ENCODE results near the gene VSIG2.

Gene VSIG2

DNA sequence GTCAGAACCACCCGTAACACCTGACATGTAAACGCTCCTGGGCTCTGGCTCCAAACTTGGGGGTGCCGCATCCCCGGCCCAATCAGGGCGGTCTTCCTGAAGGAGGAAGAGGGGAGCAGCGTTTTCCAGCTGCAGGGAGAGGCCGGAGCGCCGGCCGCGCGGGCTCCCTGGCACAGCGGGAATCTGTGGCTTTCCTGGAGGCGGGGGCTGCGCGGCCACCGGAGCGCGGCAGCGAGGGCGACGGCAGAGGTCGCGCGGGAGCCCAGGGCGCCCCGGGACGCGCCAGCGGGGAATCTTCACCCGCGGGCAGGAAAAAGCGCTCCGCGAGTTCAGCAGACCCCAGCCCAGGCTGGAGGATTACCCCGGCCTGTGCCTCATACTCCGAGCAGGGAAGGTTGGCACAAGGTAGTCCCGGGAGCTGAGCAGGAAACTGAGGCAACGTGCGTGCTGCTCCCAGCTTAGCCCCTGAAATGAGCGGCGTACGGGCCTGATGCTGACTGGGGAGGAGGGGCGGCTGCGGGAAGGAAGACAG lies 10.6 kb upstream of the VSIG2 start:
- DNase-seq: peak; percentile 14

DNA sequence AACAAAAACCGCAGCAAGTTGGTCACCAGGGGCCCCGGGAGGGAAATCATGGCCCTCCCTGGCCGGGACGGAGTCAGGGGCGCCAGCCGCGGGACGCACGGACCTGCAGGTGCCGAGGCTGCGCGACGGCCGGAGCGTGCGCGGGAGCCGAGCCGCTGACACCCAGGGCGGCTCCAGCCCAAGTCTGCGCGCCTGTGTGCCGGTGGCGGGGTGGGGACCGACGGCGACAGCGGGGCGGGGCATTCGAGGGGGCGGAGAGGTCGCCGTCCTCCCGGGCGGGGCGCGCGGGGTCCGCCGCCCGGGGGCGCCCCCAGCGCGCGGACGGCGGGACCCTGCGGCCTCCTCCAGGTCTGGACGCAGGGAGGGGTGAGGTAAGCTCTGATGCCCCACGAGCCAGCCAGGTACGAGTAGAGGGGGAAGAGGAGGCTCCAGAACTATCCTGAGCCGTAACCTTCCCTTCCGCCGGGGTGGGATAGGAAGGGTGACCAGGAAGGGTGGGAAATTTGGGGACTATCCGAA lies 10.1 kb upstream of the VSIG2 start, which contains the start of gene ESAM:
TSS of gene ESAM (minus strand) at position 186 of the 519 bp plus-strand sequence. CDS start at position 50, 136 bp downstream.
- DNase-seq: peak; percentile 72

DNA sequence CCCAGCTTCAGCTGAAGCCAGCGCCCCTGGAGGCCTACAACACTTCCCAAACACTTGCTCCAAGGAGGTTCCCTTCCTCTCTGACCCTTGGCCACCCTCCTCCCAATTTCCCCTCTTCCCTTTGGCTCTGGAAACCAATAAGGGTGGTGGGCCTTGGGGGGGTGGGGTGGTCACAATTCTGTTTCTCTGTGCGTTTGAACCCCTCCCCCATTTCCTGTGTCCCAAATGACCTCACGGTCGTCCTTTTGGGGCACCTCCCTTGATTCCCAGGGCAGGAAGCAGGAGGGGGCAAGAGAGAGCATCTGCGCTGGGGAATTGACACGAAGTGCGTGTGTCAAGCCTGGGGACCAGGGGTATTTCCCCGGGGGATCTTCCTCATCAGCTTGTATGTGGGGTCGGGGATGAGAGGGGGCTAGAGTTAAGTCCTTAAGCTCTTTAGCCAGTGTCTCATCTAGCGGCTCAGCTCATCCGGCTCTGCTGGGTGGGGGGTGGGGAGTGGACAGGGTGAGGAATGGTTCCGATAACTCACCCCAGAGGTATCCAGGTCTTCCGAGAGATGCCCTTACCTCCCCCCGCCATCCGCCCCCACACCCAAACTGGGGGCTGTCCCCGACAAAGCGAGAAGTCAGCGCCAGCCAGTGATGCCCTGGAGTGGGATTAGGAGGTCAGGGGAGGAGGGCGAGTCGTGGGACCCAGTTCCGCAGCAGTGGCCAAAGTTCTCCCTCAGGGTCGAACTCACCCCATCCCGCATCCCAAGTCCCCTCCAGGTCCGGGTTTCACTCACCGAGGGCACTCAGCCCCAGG lies 9.4 kb upstream of the VSIG2 start:
- peak; percentile 23 for DNase-seq

DNA sequence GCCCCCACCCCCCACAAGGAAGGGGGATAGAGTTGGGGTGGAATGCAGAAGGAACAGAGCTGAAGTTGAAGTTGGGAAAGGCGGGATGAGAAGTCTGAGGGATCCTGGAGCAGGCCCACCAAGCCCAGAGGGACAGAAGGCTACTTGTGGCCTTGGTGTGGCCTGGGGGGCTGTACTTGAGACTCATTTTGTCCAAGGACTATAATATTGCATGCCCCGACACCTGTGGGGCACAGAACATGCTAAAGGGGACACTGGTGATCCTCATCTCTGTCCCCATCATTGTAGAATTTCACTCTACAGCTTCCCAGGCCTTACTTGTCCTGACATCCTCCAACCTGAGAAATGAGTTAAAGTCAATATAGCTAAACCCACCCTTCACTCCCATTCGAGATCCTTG lies 8.8 kb upstream of the VSIG2 start:
- DNase-seq: no peak

- no peak for DNase-seq
These were observed 8.2 kb upstream of the VSIG2 start for GRCh38 chr11:124760205-124760652.

- no peak for DNase-seq
These were observed 7.5 kb upstream of the VSIG2 start for GRCh38 chr11:124759266-124760204.

DNA sequence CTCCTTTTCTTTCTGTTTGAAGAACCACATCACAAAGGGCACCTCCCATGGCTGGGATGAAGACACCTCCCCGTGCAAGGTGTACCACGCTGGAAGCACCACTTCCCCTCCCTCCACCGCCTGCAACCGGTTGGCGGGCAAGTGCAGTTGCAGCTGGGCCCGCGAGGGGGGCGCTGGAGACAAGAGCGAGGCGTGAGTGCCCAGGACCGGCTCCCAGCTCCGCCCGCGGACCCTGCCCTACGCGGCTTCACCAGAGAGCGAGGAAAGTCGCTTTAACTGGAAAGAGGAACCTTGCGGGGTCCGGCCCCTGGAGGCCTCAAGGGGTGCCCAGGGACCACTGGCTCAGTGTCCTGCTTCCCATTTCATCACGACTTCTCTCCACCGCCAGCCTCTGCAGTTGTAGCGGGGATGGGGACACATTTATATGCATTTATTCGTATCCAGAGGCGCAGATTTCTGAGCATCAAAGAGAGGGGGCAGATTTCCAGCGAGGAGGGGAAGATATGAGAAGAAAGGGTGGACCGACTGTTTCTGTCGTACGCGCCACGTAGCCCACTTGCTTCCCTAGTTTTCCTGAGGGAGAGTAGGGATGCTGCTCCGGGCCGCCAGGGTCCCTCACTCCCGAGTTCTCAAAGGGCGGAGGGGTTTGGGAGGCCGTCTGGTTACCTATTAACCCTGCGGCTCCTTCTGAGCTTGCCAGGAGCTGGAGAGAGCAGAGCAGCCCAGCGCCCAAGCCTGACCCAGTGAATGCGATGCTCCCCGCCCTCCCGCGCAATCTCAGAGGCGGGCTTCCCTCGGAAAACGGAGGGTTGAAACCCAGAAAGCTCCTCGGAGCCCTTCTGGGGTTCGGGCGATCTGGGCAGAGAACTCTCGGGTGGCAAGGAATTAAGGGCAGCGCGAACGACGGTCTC lies 6.6 kb upstream of the VSIG2 start:
- peak; percentile 72 for DNase-seq

DNA sequence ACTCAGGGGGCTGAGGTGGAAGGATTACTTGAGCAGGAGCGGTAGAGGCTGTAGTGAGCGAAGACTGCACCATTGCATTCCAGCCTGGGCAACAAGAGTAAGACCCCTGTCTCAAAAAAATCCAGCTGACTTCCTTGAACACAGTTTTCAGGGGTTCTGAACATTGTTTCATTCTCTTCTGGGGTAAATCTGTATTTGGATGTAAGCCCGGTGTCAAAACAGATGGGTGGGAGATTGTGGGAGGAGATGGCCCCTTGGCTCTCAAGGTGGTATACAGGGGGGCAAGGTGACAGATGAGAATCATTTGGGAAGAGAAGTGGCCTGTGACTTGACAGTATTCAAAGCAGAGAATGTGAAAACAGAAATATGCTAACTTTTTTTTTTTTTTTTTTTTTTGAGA lies 5.3 kb upstream of the VSIG2 start:
- DNase-seq: no peak

GRCh38 chr11:124756753-124757227 lies 4.7 kb upstream of the VSIG2 start:
- DNase-seq: no peak

DNA sequence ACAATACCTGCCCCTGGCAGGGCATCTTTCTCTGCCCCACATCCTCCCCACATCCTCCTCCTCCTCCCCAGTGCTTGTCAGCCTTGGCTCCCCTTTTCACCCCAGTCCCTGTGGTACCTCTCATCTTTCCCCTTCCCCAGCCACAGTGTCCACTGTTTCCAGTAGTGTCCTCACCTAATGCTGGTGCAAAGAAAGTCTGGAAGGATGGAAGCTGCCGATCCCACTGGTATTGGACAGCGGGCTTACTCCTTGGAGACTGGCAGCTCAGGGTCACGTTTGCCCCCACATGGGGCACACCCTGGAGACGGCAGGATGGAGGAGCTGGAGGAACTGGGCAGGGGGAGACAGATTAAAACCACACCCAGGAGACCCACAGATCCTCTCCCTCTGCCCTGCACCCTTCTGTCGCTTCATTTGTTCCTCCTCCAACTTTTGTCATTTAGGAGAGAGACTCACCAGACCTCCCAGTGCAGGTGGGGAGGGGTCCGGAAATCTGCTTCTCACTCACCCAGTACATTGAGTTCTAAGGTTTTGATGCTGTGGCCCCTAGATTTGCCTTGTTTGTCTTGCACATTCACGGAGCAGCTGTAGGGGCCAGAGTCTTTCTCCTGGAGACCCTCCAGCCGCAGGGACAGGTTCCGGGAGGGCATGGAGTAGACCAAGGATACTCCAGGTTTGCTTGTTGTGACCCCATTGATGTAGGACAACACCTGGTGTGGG lies 4.1 kb upstream of the VSIG2 start:
- DNase-seq: no peak

- DNase-seq: no peak
These were observed 2.7 kb upstream of the VSIG2 start for GRCh38 chr11:124754710-124755109.

DNA sequence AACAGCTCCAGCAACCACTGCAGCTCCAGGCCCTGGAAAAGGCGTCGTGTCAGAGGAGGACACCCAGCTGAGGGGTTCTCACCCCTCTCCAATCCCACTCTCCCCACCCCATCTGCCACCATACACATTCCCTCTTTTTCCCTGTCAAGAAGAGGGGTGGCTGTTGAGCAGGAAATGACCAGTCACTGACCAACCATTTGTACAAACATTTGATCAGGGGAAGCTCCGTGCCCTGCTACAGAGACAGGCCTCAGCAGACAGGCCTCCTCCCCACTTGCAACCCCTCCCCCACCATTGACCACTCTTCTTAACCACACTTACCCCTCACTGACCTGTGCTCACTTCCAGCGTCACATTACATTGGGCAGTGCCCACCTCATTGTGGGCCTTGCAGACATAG lies 2.3 kb upstream of the VSIG2 start:
- DNase-seq: no peak

DNA sequence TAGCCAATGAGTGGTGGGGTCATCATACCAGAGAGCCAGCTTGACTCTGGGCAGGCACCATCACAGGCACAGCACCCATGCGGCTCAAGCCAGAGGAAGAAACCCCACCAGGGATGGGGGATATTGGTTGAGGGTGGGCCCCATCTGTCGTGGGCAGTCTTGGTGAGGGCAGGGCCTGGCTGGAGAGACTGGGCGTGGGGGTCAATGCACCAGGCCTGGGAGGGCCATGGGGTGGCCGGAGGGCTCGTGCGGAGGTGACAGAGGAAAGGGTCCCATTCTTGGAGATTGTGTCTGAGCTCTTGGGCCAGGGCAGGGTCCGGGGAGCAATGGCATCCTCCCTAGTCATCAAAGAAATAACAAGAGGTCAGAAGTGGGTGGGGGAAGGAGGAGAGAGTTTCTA lies 1.6 kb upstream of the VSIG2 start:
- DNase-seq: no peak

- DNase-seq: no peak
These were observed 1.1 kb upstream of the VSIG2 start for GRCh38 chr11:124753205-124753604.

GRCh38 chr11:124752471-124753102 lies 532 bp upstream of the VSIG2 start:
- DNase-seq: no peak

DNA sequence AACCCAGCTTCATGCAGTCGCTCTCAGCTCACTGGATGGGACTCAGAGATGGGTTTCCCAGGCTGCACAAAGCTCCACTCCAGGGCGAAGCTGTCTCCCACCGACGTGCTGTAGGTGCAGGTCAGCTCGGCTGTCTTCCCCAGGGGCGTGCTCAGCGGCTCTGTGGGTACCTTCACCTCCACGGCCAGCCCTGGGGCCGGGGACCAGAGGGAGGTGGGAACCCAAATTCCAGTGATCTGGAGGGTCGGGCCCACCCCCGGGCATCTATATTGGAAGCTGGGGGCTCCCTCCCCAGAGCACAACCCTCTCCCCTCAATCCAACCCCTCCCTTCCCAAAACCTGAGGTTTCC lies 689 bp downstream of the VSIG2 start:
- no peak for DNase-seq

DNA sequence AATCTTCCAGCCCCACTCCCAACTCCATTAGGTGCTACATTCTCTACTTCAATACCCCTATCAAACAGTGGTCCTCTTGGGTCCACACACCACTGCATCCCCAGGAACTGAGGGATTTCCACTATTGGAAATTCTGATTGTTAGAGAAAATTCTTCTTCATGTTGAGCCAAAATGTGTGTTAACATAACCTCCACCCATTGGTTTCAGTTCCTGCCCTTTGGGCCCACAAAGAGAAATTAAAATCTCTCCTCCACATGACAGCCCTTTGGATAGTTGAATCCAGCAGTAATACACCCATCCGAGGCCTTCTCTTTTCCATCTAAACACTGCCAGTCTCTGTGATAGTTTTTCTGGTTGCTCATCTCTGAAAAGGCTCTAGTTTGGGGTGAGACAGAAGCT lies 2.1 kb downstream of the VSIG2 start:
- DNase-seq: no peak

DNA sequence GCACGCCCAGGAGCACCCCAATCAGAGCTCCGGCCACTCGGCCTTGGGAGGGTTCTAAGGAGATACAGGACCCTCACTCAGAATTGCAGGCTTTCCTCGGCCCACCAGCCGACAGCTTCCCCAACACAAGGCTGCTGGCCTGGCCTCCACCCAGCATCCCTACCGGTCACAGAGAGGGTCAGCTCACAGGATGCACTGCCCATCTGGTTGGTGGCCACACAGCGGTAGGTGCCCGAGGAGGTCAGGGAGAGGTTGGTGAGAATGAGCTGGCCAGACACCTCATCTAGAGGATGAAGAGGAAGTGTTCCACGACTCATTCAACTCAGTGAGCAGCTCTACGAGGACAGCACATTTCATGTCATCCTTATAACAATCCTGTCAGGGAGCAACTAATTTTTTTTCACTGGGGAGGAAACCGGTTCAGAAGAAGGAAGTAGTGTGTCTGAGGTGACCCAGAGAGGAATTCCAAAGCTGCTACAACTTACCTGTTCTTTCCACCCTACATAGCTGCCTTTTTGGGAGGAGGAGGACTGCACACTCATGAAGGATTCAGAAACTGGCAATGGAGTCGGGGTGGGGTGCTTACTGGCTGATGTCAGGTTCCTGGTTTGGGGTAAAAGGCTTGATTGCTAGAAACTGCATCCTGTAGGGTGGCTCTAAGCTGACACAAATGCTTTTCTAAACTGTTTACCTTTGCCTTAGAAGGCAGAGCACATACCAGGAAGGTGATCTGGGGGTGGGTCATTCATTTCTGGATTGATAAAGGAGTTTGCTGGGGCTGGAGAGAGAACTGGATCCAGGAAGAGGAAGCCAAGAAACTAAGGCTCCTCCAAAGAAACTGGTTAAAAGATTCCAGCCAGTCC lies 3.3 kb downstream of the VSIG2 start:
- DNase-seq: no peak

DNA sequence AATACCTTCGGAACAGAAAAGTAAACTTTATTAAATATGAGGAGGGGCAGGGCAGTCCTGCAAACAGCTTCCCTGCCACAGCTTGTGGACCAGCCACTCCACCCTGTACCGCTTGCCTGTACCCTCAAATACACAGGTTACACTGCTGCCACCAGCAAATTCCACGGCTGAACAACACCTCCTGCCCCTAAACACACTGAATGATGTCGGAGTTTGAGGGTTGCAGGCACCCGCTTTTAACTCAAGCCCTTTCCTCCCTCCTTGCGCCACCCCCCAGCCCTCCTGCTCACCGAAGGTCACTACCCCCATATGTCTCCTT lies 4.0 kb downstream of the VSIG2 start:
- DNase-seq: no peak

All from activated naive CD4-positive, alpha-beta T cell treated with Interleukin-2 at 50 U/mL for 16 hours (primary cell).